ENCODE data around the gene MRGPRX2.

DNA sequence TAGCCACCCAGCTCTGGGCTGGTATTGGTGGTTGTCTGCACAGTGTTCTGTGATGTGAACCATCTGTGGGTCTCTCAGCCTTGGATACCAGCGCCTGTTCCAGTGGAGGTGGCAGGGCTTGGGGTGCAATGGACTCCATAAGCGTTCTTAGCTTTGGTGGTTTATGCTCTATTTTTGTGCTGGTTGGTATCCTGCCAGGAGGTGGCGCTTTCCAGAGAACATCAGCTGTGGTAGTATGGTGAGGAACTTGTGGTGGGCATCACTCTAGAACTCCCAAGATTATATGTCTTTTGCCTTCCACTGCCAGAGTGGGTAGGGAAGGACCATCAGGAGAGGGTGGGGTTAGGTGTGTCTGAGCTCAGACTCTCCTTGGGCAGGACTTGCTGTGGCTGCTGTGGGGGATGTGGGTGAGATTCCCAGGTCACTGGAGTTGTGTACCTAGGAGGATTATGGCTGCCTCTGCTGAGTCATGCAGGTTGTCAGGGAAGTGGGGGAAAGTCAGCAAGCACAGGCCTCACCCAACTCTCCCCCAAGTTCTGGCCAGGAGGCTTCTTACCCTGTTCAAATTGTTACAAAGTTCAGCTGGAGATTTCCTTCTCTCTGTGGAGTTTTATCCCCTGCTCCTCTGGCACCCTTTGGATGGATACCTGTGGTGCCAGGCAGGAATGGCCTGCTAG lies 47.2 kb downstream of the MRGPRX2 start:
- TF ChIP-seq CEBPB (IDR thresholded peaks at IDR 0.05; ENCODE audit: borderline replicate concordance in 1 of 2, low read depth in 2 of 2, low read length in 2 of 2) (no peak), RAD51 (IDR thresholded peaks at IDR 0.05) (no peak), CTCF (IDR thresholded peaks at IDR 0.05 in 2 of 3, conservative IDR thresholded peaks at IDR 0.05 in 1 of 3; ENCODE audit: control insufficient read depth in 2 of 3, extremely low read depth in 1 of 3, insufficient read depth in 1 of 3, low read depth in 3 of 3, low read length in 3 of 3) (peak; percentile 14 to 35 (median 26); a peak in 5 of 6 replicates), POU2F2 (IDR thresholded peaks at IDR 0.05; ENCODE audit: borderline replicate concordance, low read depth, low read length) (no peak)
- TF ChIP-seq, protein P1, sequence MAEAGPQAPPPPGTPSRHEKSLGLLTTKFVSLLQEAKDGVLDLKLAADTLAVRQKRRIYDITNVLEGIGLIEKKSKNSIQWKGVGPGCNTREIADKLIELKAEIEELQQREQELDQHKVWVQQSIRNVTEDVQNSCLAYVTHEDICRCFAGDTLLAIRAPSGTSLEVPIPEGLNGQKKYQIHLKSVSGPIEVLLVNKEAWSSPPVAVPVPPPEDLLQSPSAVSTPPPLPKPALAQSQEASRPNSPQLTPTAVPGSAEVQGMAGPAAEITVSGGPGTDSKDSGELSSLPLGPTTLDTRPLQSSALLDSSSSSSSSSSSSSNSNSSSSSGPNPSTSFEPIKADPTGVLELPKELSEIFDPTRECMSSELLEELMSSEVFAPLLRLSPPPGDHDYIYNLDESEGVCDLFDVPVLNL (IDR thresholded peaks at IDR 0.05; ENCODE audit: low read depth, low read length) = no peak

All from GM12878 (cell line).